ENCODE measurements around the gene GBE1. TPM values are rescaled to one million over a fixed set of nuclear protein-coding genes. Genes with fewer than 3 reads are reported as not detected.

GBE1 gene
- polyA plus RNA-seq, 3 donors: 7.7 to 21.7 (median 19.1) TPM

DNA sequence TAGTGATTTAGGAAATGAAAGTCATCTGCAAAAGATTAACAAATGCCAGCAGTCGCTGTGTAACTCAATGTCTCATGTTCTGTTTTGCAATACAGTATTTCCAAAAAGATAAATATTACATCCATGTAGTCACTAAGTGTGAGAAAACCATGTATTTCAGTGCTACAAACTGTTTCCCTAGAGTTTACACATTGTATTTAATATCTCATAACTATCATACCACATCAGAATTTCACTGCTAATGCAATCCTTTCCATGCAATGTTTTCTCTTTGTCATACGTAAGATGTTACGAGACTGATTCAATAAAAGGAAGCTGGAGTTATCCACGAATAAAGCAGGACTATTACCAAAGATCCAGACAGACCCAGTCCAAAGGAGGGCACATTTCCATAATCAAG is 269.4 kb downstream of the GBE1 start:
- intact Hi-C loops (cut with micrococcal nuclease): loop anchor here in 1 of 2 donors (10.0 kb wide), 1 partner anchor 643 kb away; no protein-coding TSS in a partner anchor
- Histone ChIP-seq H3K9ac (ENCODE audit: insufficient read depth, low read length, poor library complexity, severe bottlenecking) (peak overlapping the region; percentile 0), H3K79me2 (ENCODE audit: insufficient read depth, low read length) (no peaks in the 10 kb centered on the region), H2AFZ (ENCODE audit: insufficient read depth, low read depth, low read length, poor library complexity, severe bottlenecking) (no peak overlapping the region), H3K4me2 (replicated peaks; ENCODE audit: extremely low read depth, low read length, poor library complexity, severe bottlenecking) (peak overlapping the region; percentile 38), H3K4me1 (ENCODE audit: control insufficient read depth in 1 of 2, insufficient read depth in 2 of 2, low read length in 2 of 2) (peaks cover 12 to 16% of the 10 kb centered on the region in 2 donors), H4K20me1 (ENCODE audit: insufficient read depth, low read length) (no peaks in the 10 kb centered on the region), H3K9me3 (replicated peaks in 1 of 2; ENCODE audit: control insufficient read depth in 1 of 2, insufficient read depth in 1 of 2, low read length in 2 of 2) (no peaks in the 10 kb centered on the region), H3K36me3 (replicated peaks in 1 of 2; ENCODE audit: control insufficient read depth in 1 of 2, insufficient read depth in 2 of 2, low read length in 2 of 2) (no peaks in the 10 kb centered on the region), H3K4me3 (replicated peaks in 1 of 3; ENCODE audit: low read depth in 2 of 3, low read length in 3 of 3) (no peak overlapping the region), H3K27me3 (ENCODE audit: control insufficient read depth in 2 of 2, insufficient read depth in 2 of 2, low read length in 2 of 2) (no peaks in the 10 kb centered on the region), H3K27ac (ENCODE audit: low read depth in 1 of 2, low read length in 2 of 2) (peak overlapping the region in 1 of 2 donors; percentile 57)
- Mint-ChIP-seq H3K27ac (peak overlapping the region; percentile 76 to 93 (median 85)), H3K27me3 (ENCODE audit: low read depth in 3 of 3) (peaks cover 0 to 2% (median 0%) of the 10 kb centered on the region in 3 donors), H3K4me3 (peak overlapping the region in 1 of 2 donors; percentile 46), H3K36me3 (peaks cover 0 to 2% of the 10 kb centered on the region in 2 donors), H3K4me1 (peaks cover 21% of the 10 kb centered on the region), H3K9me3 (no peaks in the 10 kb centered on the region)
- TF ChIP-seq CTCF (IDR thresholded peaks at IDR 0.05): no peak
- WGBS (ENCODE audit: insufficient coverage): 0% methylated on average over 2 of the region's 4 CpGs
- DNase-seq: peak; percentile 43 to 70 (median 68)

GRCh38 chr3:81490541-81491288 is 270.7 kb downstream of the GBE1 start:
- no peak overlapping the region for H3K4me3 Mint-ChIP-seq
- peak; percentile 85 for TF ChIP-seq CTCF (IDR thresholded peaks at IDR 0.05)
- no peak overlapping the region for H3K27ac ChIP-seq (ENCODE audit: low read depth in 1 of 2, low read length in 2 of 2)
- no peak overlapping the region for H3K4me3 ChIP-seq (replicated peaks in 1 of 3; ENCODE audit: low read depth in 2 of 3, low read length in 3 of 3)
- no peaks in the 10 kb centered on the region for H3K79me2 ChIP-seq (ENCODE audit: insufficient read depth, low read length)
- no peak overlapping the region for H2AFZ ChIP-seq (ENCODE audit: insufficient read depth, low read depth, low read length, poor library complexity, severe bottlenecking)
- H3K4me1 ChIP-seq (ENCODE audit: control insufficient read depth in 1 of 2, insufficient read depth in 2 of 2, low read length in 2 of 2): peaks cover 16 to 20% of the 10 kb centered on the region in 2 donors
- no peaks in the 10 kb centered on the region for H3K9me3 ChIP-seq (replicated peaks in 1 of 2; ENCODE audit: control insufficient read depth in 1 of 2, insufficient read depth in 1 of 2, low read length in 2 of 2)
- WGBS (ENCODE audit: insufficient coverage): 94% methylated on average over 3 of the region's 7 CpGs
- H3K27me3 ChIP-seq (ENCODE audit: control insufficient read depth in 2 of 2, insufficient read depth in 2 of 2, low read length in 2 of 2): no peaks in the 10 kb centered on the region
- H3K27ac Mint-ChIP-seq: peak overlapping the region; percentile 9 to 90 (median 52)
- peak; percentile 73 to 86 (median 85) for DNase-seq
- no peak overlapping the region for H3K9ac ChIP-seq (ENCODE audit: insufficient read depth, low read length, poor library complexity, severe bottlenecking)
- peaks cover 24% of the 10 kb centered on the region for H3K4me1 Mint-ChIP-seq
- H3K36me3 Mint-ChIP-seq: no peaks in the 10 kb centered on the region
- peaks cover 0 to 2% (median 0%) of the 10 kb centered on the region in 3 donors for H3K27me3 Mint-ChIP-seq (ENCODE audit: low read depth in 3 of 3)
- H3K4me2 ChIP-seq (replicated peaks; ENCODE audit: extremely low read depth, low read length, poor library complexity, severe bottlenecking): no peak overlapping the region
- no peaks in the 10 kb centered on the region for H3K36me3 ChIP-seq (replicated peaks in 1 of 2; ENCODE audit: control insufficient read depth in 1 of 2, insufficient read depth in 2 of 2, low read length in 2 of 2)
- H4K20me1 ChIP-seq (ENCODE audit: insufficient read depth, low read length): no peaks in the 10 kb centered on the region
- intact Hi-C loops (cut with micrococcal nuclease): loop anchor here in 1 of 2 donors (10.0 kb wide), 1 partner anchor 644 kb away; no protein-coding TSS in a partner anchor
- no peaks in the 10 kb centered on the region for H3K9me3 Mint-ChIP-seq

Data from CD14-positive monocyte (primary cell).